ENCODE measurements around the gene HOXD8.

Gene HOXD8

GRCh38 chr2:176109192-176109901, 20.2 kb upstream of the HOXD8 start:
- 0 out of 2 replicates have a peak, but pooled peaks cover 2% of the 10 kb centered on the region for H3K4me1 ChIP-seq (ENCODE audit: control insufficient read depth, insufficient read depth, low read length)
- H3K36me3 ChIP-seq (ENCODE audit: control insufficient read depth in 2 of 2, insufficient read depth in 1 of 2, low read length in 2 of 2): peaks cover 17 to 56% of the 10 kb centered on the region in 2 experiments
- ChIA-PET POLR2A (interaction anchor here (1.5 kb wide), 1 partner anchor 12 kb away, joined by 10 read pairs; no protein-coding TSS in a partner anchor), CTCF (interaction anchor here (0.7 to 2.5 kb wide), 3 partner anchors 17 to 346 kb away, joined by 3 to 19 read pairs (median 3); no protein-coding TSS in a partner anchor)
- TF ChIP-seq ZNF76 (tag by site-specific recombination; IDR thresholded peaks at IDR 0.05; ENCODE audit: borderline replicate concordance, low read depth): peak; percentile 45; the same call in 1 of the 2 replicates
- no peak for TF ChIP-seq ZNF140 (tag by site-specific recombination; IDR thresholded peaks at IDR 0.05)
- no peak for TF ChIP-seq ZBTB1 (tag by site-specific recombination; IDR thresholded peaks at IDR 0.05)
- no peak for TF ChIP-seq ZNF701 (tag by site-specific recombination; IDR thresholded peaks at IDR 0.05)
- no peak for TF ChIP-seq ZNF157 (tag by site-specific recombination; IDR thresholded peaks at IDR 0.05)
- peak overlapping the region; percentile 74 for H3K4me3 ChIP-seq (ENCODE audit: low read depth, low read length)
- peak overlapping the region; percentile 100 for H3K27ac ChIP-seq (ENCODE audit: extremely low read depth, low read depth, low read length)
- H3K9me3 ChIP-seq (ENCODE audit: control insufficient read depth, insufficient read depth, low read depth, low read length): no peaks in the 10 kb centered on the region

GRCh38 chr2:176109946-176110345, 19.6 kb upstream of the HOXD8 start:
- 0 out of 2 replicates have a peak, but pooled peaks cover 2% of the 10 kb centered on the region for H3K4me1 ChIP-seq (ENCODE audit: control insufficient read depth, insufficient read depth, low read length)
- no peaks in the 10 kb centered on the region for H3K9me3 ChIP-seq (ENCODE audit: control insufficient read depth, insufficient read depth, low read depth, low read length)
- peaks cover 17 to 62% of the 10 kb centered on the region in 2 experiments for H3K36me3 ChIP-seq (ENCODE audit: control insufficient read depth in 2 of 2, insufficient read depth in 1 of 2, low read length in 2 of 2)
- TF ChIP-seq ZEB2 (tag by site-specific recombination; IDR thresholded peaks at IDR 0.05) (no peak), ZNF600 (tag by site-specific recombination; IDR thresholded peaks at IDR 0.05) (no peak), ZNF792 (tag by site-specific recombination; IDR thresholded peaks at IDR 0.05) (no peak), HOXA7 (CRISPR knock-in tag; IDR thresholded peaks at IDR 0.05; ENCODE audit: borderline replicate concordance) (no peak), ZNF629 (tag by site-specific recombination; IDR thresholded peaks at IDR 0.05) (no peak), YY2 (tag by site-specific recombination; IDR thresholded peaks at IDR 0.05) (no peak)
- CTCF ChIA-PET: interaction anchor here (0.7 to 2.7 kb wide), 6 partner anchors 12 to 544 kb away, joined by 3 to 19 read pairs (median 6); partner anchors contain the start of gene HOXD9
- POLR2A ChIA-PET: no interaction called here
- no peak overlapping the region; the same call in 1 of the 2 replicates for H3K27ac ChIP-seq (ENCODE audit: extremely low read depth, low read depth, low read length)
- peak overlapping the region; percentile 74; the same call in 1 of the 2 replicates for H3K4me3 ChIP-seq (ENCODE audit: low read depth, low read length)

- H3K4me1 ChIP-seq (ENCODE audit: control insufficient read depth, insufficient read depth, low read length): 0 out of 2 replicates have a peak, but pooled peaks cover 2% of the 10 kb centered on the region
- CTCF ChIA-PET: interaction anchor here (0.6 to 2.7 kb wide), 12 partner anchors 9 to 1038 kb away, joined by 3 to 19 read pairs (median 3); partner anchors contain the start of gene HOXD9
- peaks cover 19 to 69% of the 10 kb centered on the region in 2 experiments for H3K36me3 ChIP-seq (ENCODE audit: control insufficient read depth in 2 of 2, insufficient read depth in 1 of 2, low read length in 2 of 2)
- H3K9me3 ChIP-seq (ENCODE audit: control insufficient read depth, insufficient read depth, low read depth, low read length): no peaks in the 10 kb centered on the region
- POLR2A ChIA-PET: interaction anchor here (0.8 kb wide), 1 partner anchor 75 kb away, joined by 3 read pairs; no protein-coding TSS in a partner anchor
- H3K27ac ChIP-seq (ENCODE audit: extremely low read depth, low read depth, low read length): no peak overlapping the region
- no peak overlapping the region for H3K4me3 ChIP-seq (ENCODE audit: low read depth, low read length)
- TF ChIP-seq ZSCAN5A (tag by site-specific recombination; IDR thresholded peaks at IDR 0.05) (no peak), ZNF112 (tag by site-specific recombination; IDR thresholded peaks at IDR 0.05) (no peak), ZNF157 (tag by site-specific recombination; IDR thresholded peaks at IDR 0.05) (no peak), ZNF394 (tag by site-specific recombination; IDR thresholded peaks at IDR 0.05; ENCODE audit: borderline replicate concordance) (no peak), ZNF19 (tag by site-specific recombination; IDR thresholded peaks at IDR 0.05; ENCODE audit: low read depth) (no peak), ZNF211 (tag by site-specific recombination; IDR thresholded peaks at IDR 0.05; ENCODE audit: low read depth) (no peak), ZNF48 (tag by site-specific recombination; IDR thresholded peaks at IDR 0.05) (no peak), OVOL3 (tag by site-specific recombination; IDR thresholded peaks at IDR 0.05) (no peak), SP2 (tag by site-specific recombination; IDR thresholded peaks at IDR 0.05) (no peak), ZNF433 (tag by site-specific recombination; IDR thresholded peaks at IDR 0.05; ENCODE audit: low read depth) (no peak), INSM2 (tag by site-specific recombination; IDR thresholded peaks at IDR 0.05) (no peak), ZSCAN16 (tag by site-specific recombination; IDR thresholded peaks at IDR 0.05) (no peak), ZNF670 (tag by site-specific recombination; IDR thresholded peaks at IDR 0.05; ENCODE audit: low read depth) (no peak)
Measured at GRCh38 chr2:176110415-176111308, 18.8 kb upstream of the HOXD8 start.
